Subcutaneous adipose tissue (tissue), 4 donors: Measurements from ENCODE around the gene VIL1. TPM values are rescaled to one million over a fixed set of nuclear protein-coding genes. Genes with fewer than 3 reads are reported as not detected.

Experiments used
- total RNA-seq, 4 donors: library from RNA; depleted of rRNA; stranded (reverse); fragments of >200 nt; gene quantifications; one replicate each; pipeline ENCODE4 v1.1.0, GENCODE V29; 2016
- TF ChIP-seq, protein P1 (sequence below): fragments of 450-650 bp; IDR thresholded peaks from one replicate; pipeline ENCODE4 v1.5.1; 2016; ENCODE audit warnings: low read depth, mild to moderate bottlenecking, control low read depth, antibody characterized with exemption, moderate library complexity

VIL1 gene
- total RNA-seq, 4 donors from 2014 or later = not detected

DNA sequence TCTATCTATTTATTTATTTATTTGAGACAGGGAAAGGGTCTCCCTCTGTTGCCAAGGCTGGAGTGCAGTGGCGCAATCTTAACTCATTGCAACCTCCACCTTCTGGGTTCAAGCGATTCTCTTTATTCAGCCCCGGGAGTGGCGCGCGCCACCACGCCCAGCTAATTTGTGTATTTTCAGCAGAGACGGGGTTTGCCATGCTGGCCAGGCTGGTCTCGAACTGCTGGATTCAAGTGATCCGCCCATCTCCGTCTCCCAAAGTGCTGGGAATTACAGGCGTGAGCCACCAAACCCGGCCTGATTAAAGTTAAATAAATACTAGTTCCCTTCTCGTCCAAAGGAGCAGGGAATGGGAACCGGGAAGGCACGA lies 23.5 kb upstream of the VIL1 start:
- TF ChIP-seq, protein P1, sequence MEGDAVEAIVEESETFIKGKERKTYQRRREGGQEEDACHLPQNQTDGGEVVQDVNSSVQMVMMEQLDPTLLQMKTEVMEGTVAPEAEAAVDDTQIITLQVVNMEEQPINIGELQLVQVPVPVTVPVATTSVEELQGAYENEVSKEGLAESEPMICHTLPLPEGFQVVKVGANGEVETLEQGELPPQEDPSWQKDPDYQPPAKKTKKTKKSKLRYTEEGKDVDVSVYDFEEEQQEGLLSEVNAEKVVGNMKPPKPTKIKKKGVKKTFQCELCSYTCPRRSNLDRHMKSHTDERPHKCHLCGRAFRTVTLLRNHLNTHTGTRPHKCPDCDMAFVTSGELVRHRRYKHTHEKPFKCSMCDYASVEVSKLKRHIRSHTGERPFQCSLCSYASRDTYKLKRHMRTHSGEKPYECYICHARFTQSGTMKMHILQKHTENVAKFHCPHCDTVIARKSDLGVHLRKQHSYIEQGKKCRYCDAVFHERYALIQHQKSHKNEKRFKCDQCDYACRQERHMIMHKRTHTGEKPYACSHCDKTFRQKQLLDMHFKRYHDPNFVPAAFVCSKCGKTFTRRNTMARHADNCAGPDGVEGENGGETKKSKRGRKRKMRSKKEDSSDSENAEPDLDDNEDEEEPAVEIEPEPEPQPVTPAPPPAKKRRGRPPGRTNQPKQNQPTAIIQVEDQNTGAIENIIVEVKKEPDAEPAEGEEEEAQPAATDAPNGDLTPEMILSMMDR = no peak

- TF ChIP-seq, protein P1 = no peak
Measured at GRCh38 chr2:218395826-218396687, 22.9 kb upstream of the VIL1 start.

DNA sequence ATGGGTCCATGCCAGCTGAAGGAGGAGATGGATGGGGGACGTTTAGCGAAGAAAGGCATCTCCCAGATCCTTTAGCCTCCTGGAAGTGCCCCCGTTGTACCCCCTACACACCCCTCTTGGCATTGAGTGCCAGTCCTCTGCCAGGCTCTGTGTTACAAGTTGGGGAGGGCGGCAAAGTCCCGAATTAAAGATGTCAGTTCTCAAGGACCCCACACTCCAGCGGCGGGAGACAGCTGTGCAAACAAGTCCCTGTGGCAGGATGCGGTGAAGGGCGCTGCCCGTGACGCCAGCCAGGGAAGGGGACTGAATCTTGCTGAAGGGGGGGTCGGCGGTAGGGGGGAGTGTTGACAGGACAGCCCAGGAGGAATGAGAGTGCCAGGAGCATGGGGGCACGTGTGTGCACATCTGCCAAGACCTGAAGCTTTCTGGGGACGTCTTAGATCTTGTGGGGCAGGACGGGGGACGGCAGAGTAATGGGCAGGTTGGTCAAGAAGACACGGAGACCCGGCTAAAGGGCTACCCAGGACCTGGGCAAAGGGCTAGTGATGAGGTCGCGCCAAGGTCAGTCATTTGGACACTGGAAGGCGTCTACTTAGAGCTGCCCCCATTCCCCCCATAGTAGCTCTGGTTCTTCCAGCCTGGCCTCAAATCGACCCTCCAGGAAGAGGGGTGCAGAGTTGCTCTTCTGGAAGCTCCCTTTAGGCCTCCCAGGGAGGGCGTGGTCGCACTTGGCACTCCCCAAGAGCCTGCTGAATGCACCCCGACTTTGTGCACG lies 22.0 kb upstream of the VIL1 start:
- TF ChIP-seq, protein P1 = no peak

DNA sequence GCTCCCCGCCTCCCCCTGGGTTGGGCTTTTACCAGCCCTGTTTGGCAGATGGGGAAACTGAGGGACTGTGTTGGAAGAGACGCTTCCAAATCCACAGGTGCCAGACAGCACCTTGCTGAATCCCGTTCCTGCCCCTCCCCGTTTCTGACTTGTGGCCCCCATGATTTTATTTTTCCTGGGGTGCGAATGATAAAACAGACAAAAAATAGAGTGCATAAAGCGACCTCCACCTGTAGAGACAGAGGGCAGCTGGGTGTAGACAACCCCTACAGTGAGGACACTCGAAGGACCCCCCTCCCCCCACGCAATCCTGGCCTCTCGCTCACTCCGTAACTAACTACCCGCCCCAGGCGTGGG lies 21.5 kb upstream of the VIL1 start:
- TF ChIP-seq, protein P1 = no peak

GRCh38 chr2:218397820-218398436 lies 21.0 kb upstream of the VIL1 start:
- TF ChIP-seq, protein P1 = no peak

DNA sequence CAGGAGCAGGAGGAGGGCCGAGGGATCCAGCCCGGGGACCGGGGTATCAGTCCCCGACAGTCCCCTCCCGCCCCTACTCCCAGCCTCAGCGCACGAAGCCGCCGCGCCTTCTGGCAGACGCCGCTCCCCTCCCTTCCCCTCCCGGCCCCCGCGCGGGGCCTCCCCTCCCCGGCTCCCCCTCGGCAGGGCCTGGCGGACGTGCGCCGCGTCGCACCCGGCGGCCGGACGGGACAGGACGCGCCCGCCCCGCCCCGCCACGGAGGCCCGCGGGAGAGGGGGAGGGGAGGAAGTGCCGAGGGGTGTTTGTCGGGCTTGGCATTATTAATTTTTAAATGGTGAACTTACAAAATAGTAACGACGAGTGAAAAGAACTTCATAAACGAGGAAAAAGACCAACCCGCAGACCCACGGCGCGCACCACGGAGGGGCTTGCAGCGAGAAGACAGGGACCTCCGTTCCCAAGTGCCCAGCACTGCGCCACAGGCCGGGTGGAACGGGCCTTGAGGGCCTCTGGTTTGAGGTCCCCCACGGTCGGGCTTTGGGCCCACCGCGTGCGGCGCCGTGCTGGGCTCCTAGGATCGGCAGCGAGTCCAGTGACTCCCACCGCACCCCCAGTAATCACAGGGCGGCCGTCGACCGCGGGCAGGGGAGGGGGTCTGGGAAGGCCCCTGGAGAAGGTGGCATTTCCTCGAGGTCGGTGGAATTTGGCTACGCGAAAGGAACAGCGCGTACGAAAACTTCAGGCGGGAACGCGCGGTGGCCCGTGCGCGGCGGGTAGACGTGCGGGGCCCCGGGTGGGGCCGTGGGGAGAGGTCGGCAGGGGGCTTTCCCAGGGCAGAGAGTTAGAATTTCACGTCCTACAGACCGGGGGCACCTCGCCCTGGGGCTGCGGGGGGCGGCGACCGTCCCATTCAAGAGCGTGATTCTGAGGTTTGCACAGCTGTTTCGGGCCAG lies 20.2 kb upstream of the VIL1 start:
- TF ChIP-seq, protein P1 = no peak
